CD4-positive, alpha-beta T cell treated with Interleukin-17A for 4 hours (primary cell): ENCODE results near the gene NEURL1B.

Source experiments
- DNase-seq: peaks from one replicate; pipeline ENCODE4 v3.0.0-alpha.2; 2020; ENCODE audit warnings: mixed read lengths

The NEURL1B gene

GRCh38 chr5:172720655-172721054 lies 79.6 kb downstream of the NEURL1B start:
- no peak for DNase-seq

GRCh38 chr5:172721455-172722326 lies 80.6 kb downstream of the NEURL1B start:
- no peak for DNase-seq

- DNase-seq: peak; percentile 23
Measured at GRCh38 chr5:172722327-172722815, 81.3 kb downstream of the NEURL1B start.

GRCh38 chr5:172723508-172723907 lies 82.4 kb downstream of the NEURL1B start:
- DNase-seq: no peak

- no peak for DNase-seq
Measured at GRCh38 chr5:172724242-172725183, 83.5 kb downstream of the NEURL1B start.

- no peak for DNase-seq
Measured at GRCh38 chr5:172725273-172725672, 84.2 kb downstream of the NEURL1B start.

- no peak for DNase-seq
Measured at GRCh38 chr5:172725785-172726184, 84.7 kb downstream of the NEURL1B start.

- no peak for DNase-seq
Measured at GRCh38 chr5:172726966-172727365, 85.9 kb downstream of the NEURL1B start.

GRCh38 chr5:172727551-172727950 lies 86.5 kb downstream of the NEURL1B start:
- DNase-seq: no peak

GRCh38 chr5:172728481-172729241 lies 87.6 kb downstream of the NEURL1B start:
- DNase-seq: no peak

GRCh38 chr5:172729588-172729987 lies 88.5 kb downstream of the NEURL1B start:
- no peak for DNase-seq

GRCh38 chr5:172730222-172730621 lies 89.2 kb downstream of the NEURL1B start:
- DNase-seq: no peak

- DNase-seq: no peak
Measured at GRCh38 chr5:172730981-172731679, 90.1 kb downstream of the NEURL1B start.

- no peak for DNase-seq
Measured at GRCh38 chr5:172731680-172732074, 90.6 kb downstream of the NEURL1B start.

- no peak for DNase-seq
Measured at GRCh38 chr5:172732201-172732865, 91.3 kb downstream of the NEURL1B start.

- no peak for DNase-seq
Measured at GRCh38 chr5:172733131-172733973, 92.3 kb downstream of the NEURL1B start.

- DNase-seq: no peak
Measured at GRCh38 chr5:172733974-172734346, 92.9 kb downstream of the NEURL1B start.

- no peak for DNase-seq
Measured at GRCh38 chr5:172735141-172735831, 94.2 kb downstream of the NEURL1B start.

- no peak for DNase-seq
Measured at GRCh38 chr5:172736508-172737135, 95.6 kb downstream of the NEURL1B start.
